WTC11 (cell line): Measurements from ENCODE around the gene SEMA4D. TPM values are rescaled to one million over a fixed set of nuclear protein-coding genes. Genes with fewer than 3 reads are reported as not detected.
A peak's percentile ranks its signal among the peaks of the same experiment; 100 is the strongest.

Experiments
- ATAC-seq: fragments of 200-7000 bp; cut with Tn5 transposase; 2 replicates; pipeline ENCODE4 v1.10.0; 2021; ENCODE audit warnings: mild to moderate bottlenecking, moderate library complexity
- CTCF ChIA-PET: fragments of 300-600 bp; sonication (Branson Sonifier 250); formaldehyde crosslinking; loops from one replicate; lab custom pipeline; 2021; ENCODE audit warnings: antibody characterized with exemption; lab: Charles Lee
- POLR2A ChIA-PET: fragments of 350-600 bp; sonication (Branson Sonifier 250); formaldehyde crosslinking; loops from one replicate; lab custom pipeline; 2021; ENCODE audit warnings: antibody characterized with exemption; lab: Charles Lee
- DNase-seq: peaks from one replicate; pipeline ENCODE4 v3.0.0; 2021; ENCODE audit warnings: low spot score
- H3K27ac Mint-ChIP-seq: 2 replicates; pipeline ENCODE4 v1.8.0; 2021; ENCODE audit warnings: mixed read lengths
- H3K27me3 Mint-ChIP-seq: 2 replicates; pipeline ENCODE4 v1.8.0; 2021; ENCODE audit warnings: low read depth, mild to moderate bottlenecking, moderate library complexity, mixed read lengths
- H3K36me3 Mint-ChIP-seq: 2 replicates; pipeline ENCODE4 v1.8.0; 2021; ENCODE audit warnings: mixed read lengths
- H3K4me1 Mint-ChIP-seq: 2 replicates; pipeline ENCODE4 v1.8.0; 2022; ENCODE audit warnings: mixed read lengths
- H3K4me3 Mint-ChIP-seq: 2 replicates; pipeline ENCODE4 v1.8.0; 2021; ENCODE audit warnings: mild to moderate bottlenecking, moderate library complexity, mixed read lengths
- H3K9me3 Mint-ChIP-seq: 2 replicates; pipeline ENCODE4 v1.8.0; 2021; ENCODE audit warnings: mixed read lengths
- ARID4B ChIP-seq: sonication (generic); formaldehyde crosslinking; IDR thresholded peaks from 2 replicates; pipeline ENCODE4 v1.8.0; 2023; ENCODE audit warnings: missing genetic modification reagents, mild to moderate bottlenecking, borderline replicate concordance
- CREM ChIP-seq: sonication (generic); formaldehyde crosslinking; IDR thresholded peaks from 2 replicates; pipeline ENCODE4 v1.8.1; 2022; ENCODE audit warnings: mild to moderate bottlenecking, missing genetic modification reagents, moderate library complexity
- E2F1 ChIP-seq: sonication (generic); formaldehyde crosslinking; IDR thresholded peaks from 2 replicates; pipeline ENCODE4 v1.8.0; 2022; ENCODE audit warnings: mild to moderate bottlenecking, missing genetic modification reagents
- EMX1 ChIP-seq: fragments of 250-450 bp; sonication (Bioruptor Pico); IDR thresholded peaks from 2 replicates; pipeline ENCODE4 v1.8.0; 2021; ENCODE audit warnings: mild to moderate bottlenecking
- ETV6 ChIP-seq: sonication (generic); formaldehyde crosslinking; IDR thresholded peaks from 2 replicates; pipeline ENCODE4 v1.8.1; 2022; ENCODE audit warnings: mild to moderate bottlenecking, missing genetic modification reagents
- NR3C1 ChIP-seq: sonication (generic); formaldehyde crosslinking; conservative IDR thresholded peaks from 2 replicates; pipeline ENCODE4 v1.8.1; 2023; ENCODE audit warnings: low read depth, mild to moderate bottlenecking, missing genetic modification reagents
- OVOL2 ChIP-seq: fragments of 250-450 bp; sonication (Bioruptor Pico); IDR thresholded peaks from 2 replicates; pipeline ENCODE4 v1.9.0; 2021; ENCODE audit warnings: mild to moderate bottlenecking, borderline replicate concordance
- PRDM15 ChIP-seq: sonication (generic); formaldehyde crosslinking; IDR thresholded peaks from 2 replicates; pipeline ENCODE4 v1.8.0; 2022; ENCODE audit warnings: missing genetic modification reagents
- PRRX2 ChIP-seq: fragments of 250-450 bp; sonication (Bioruptor Pico); IDR thresholded peaks from 2 replicates; pipeline ENCODE4 v1.8.0; 2021; ENCODE audit warnings: mild to moderate bottlenecking
- RELA ChIP-seq: sonication (generic); formaldehyde crosslinking; IDR thresholded peaks from 2 replicates; pipeline ENCODE4 v1.8.1; 2022; ENCODE audit warnings: missing genetic modification reagents, mild to moderate bottlenecking, borderline replicate concordance
- RORB ChIP-seq: fragments of 250-450 bp; sonication (Bioruptor Pico); IDR thresholded peaks from 2 replicates; pipeline ENCODE4 v1.9.0; 2021; ENCODE audit warnings: mild to moderate bottlenecking
- SMAD3 ChIP-seq: sonication (generic); formaldehyde crosslinking; IDR thresholded peaks from 2 replicates; pipeline ENCODE4 v1.8.0; 2022; ENCODE audit warnings: missing genetic modification reagents, mild to moderate bottlenecking, borderline replicate concordance
- TCF7 ChIP-seq: sonication (generic); formaldehyde crosslinking; IDR thresholded peaks from 2 replicates; pipeline ENCODE4 v1.8.0; 2022; ENCODE audit warnings: mild to moderate bottlenecking, low read depth, missing genetic modification reagents, moderate library complexity
- TP53 ChIP-seq: sonication (generic); formaldehyde crosslinking; IDR thresholded peaks from 2 replicates; pipeline ENCODE4 v1.8.1; 2023; ENCODE audit warnings: mild to moderate bottlenecking, missing genetic modification reagents
- ZBTB21 ChIP-seq: sonication (generic); formaldehyde crosslinking; IDR thresholded peaks from 2 replicates; pipeline ENCODE4 v1.8.1; 2023; ENCODE audit warnings: mild to moderate bottlenecking, missing genetic modification reagents, borderline replicate concordance
- ZNF121 ChIP-seq: sonication (generic); formaldehyde crosslinking; IDR thresholded peaks from 2 replicates; pipeline ENCODE4 v1.8.0; 2023; ENCODE audit warnings: missing genetic modification reagents
- ZNF423 ChIP-seq: fragments of 250-450 bp; sonication (Bioruptor Pico); IDR thresholded peaks from 2 replicates; pipeline ENCODE4 v2.1.2; 2022; ENCODE audit warnings: mild to moderate bottlenecking, moderate library complexity
- total RNA-seq: library from RNA; stranded (reverse); gene quantifications from 3 replicates; pipeline ENCODE4 v1.2.3, GENCODE V29; 2021
- TF ChIP-seq, protein P1 (sequence below): sonication (generic); formaldehyde crosslinking; IDR thresholded peaks from 2 replicates; pipeline ENCODE4 v1.8.1; 2022; ENCODE audit warnings: low read depth, missing genetic modification reagents, borderline replicate concordance
- TF ChIP-seq, protein P2 (sequence below): sonication (generic); formaldehyde crosslinking; IDR thresholded peaks from 2 replicates; pipeline ENCODE4 v1.8.1; 2022; ENCODE audit warnings: mild to moderate bottlenecking, missing genetic modification reagents, moderate library complexity, borderline replicate concordance

Gene SEMA4D
- total RNA-seq, 1 experiment from 2014 or later, result 67.8 TPM

DNA sequence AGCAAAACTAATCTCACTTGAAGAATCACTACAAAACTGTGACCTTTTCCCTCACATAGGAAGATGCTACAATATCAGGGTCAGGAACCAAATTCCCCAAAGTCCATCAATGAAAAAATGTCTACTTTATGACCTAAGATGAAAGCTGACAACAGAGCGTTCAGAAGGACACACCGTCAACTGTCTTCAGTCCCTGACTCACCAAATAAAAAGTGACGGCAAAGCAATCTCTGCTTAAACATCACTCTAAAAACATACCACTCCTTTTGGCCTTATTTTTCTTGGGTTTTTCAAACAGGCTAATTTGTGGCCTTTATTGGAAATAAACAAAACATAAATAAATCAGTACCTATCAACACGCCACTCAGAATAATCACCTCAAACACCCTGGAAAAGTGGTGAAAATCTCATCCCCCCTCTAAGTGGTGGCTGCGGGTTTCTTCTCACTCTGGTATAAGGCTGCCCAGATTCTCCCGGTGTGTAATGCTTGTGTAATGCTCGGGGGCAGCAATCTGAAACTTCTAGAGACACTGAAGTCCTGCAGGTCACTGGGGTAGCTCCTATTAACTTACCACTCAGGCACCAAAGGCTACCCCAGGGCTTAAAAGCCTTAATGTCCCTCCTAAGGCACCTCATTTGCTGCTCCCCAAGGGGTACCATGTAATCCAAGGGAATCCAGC lies 29.5 kb downstream of the SEMA4D start (continued):
- no peak for TF ChIP-seq E2F1 (CRISPR knock-in tag)
- no peak for TF ChIP-seq NR3C1 (CRISPR knock-in tag)
- no peak for TF ChIP-seq RELA (CRISPR knock-in tag)
- TF ChIP-seq ARID4B (CRISPR knock-in tag), result no peak
- TF ChIP-seq RORB (CRISPR knock-in tag), result no peak
- TF ChIP-seq ZNF121 (CRISPR knock-in tag), result no peak
- TF ChIP-seq PRRX2 (CRISPR knock-in tag), result no peak
- TF ChIP-seq TP53, result no peak
- TF ChIP-seq TCF7 (CRISPR knock-in tag), result no peak
- no peak for TF ChIP-seq PRDM15 (CRISPR knock-in tag)

DNA sequence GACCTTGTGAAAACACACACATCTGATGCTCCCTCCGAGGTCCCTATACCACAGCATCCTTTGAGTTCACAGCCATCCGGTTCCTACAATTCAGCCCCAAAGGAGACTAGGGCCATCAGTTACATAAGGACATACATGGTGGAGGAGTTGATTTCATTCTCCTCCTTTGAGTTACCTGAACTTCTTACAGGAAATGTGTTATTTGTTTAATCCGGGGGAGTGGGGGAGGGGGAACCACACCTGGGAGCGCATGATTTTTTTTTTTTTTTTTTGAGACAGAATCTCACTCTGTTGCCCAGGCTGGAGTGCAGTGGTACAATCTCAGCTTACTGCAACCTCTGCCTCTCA lies 30.7 kb downstream of the SEMA4D start:
- peaks cover 5% of the 10 kb centered on the region; the same call in 1 of the 2 replicates for H3K36me3 Mint-ChIP-seq
- no peaks in the 10 kb centered on the region for H3K9me3 Mint-ChIP-seq
- POLR2A ChIA-PET, result interaction anchor here (0.6 kb wide), 1 partner anchor 21 kb away, joined by 4 read pairs; no protein-coding TSS in a partner anchor
- H3K4me1 Mint-ChIP-seq, result peaks cover 78% of the 10 kb centered on the region
- no peak for ATAC-seq
- CTCF ChIA-PET, result no interaction called here
- peak overlapping the region; percentile 69 for H3K27ac Mint-ChIP-seq
- no peaks in the 10 kb centered on the region for H3K27me3 Mint-ChIP-seq
- H3K4me3 Mint-ChIP-seq, result no peak overlapping the region
- no peak for DNase-seq
- TF ChIP-seq ETV6, result no peak
- TF ChIP-seq SMAD3 (CRISPR knock-in tag), result no peak
- TF ChIP-seq OVOL2 (CRISPR knock-in tag), result no peak
- no peak for TF ChIP-seq TP53
- TF ChIP-seq, protein P1, sequence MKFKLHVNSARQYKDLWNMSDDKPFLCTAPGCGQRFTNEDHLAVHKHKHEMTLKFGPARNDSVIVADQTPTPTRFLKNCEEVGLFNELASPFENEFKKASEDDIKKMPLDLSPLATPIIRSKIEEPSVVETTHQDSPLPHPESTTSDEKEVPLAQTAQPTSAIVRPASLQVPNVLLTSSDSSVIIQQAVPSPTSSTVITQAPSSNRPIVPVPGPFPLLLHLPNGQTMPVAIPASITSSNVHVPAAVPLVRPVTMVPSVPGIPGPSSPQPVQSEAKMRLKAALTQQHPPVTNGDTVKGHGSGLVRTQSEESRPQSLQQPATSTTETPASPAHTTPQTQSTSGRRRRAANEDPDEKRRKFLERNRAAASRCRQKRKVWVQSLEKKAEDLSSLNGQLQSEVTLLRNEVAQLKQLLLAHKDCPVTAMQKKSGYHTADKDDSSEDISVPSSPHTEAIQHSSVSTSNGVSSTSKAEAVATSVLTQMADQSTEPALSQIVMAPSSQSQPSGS (CRISPR knock-in tag), result no peak
- TF ChIP-seq, protein P2, sequence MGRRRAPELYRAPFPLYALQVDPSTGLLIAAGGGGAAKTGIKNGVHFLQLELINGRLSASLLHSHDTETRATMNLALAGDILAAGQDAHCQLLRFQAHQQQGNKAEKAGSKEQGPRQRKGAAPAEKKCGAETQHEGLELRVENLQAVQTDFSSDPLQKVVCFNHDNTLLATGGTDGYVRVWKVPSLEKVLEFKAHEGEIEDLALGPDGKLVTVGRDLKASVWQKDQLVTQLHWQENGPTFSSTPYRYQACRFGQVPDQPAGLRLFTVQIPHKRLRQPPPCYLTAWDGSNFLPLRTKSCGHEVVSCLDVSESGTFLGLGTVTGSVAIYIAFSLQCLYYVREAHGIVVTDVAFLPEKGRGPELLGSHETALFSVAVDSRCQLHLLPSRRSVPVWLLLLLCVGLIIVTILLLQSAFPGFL, result no peak
- TF ChIP-seq NR3C1 (CRISPR knock-in tag), result no peak
- TF ChIP-seq ZNF423 (CRISPR knock-in tag), result no peak
- TF ChIP-seq ZBTB21 (CRISPR knock-in tag), result no peak
- TF ChIP-seq E2F1 (CRISPR knock-in tag), result no peak
- no peak for TF ChIP-seq EMX1
- TF ChIP-seq CREM (CRISPR knock-in tag), result no peak
